ENCODE results near the gene SOX15.

- no peak for TF ChIP-seq TCF4 (CRISPR knock-in tag; IDR thresholded peaks at IDR 0.05; ENCODE audit: borderline replicate concordance)
- no peak for TF ChIP-seq ZFP3 (CRISPR knock-in tag; IDR thresholded peaks at IDR 0.05)
- TF ChIP-seq RARB (CRISPR knock-in tag; IDR thresholded peaks at IDR 0.05) = no peak
- TF ChIP-seq PPARA (CRISPR knock-in tag; IDR thresholded peaks at IDR 0.05; ENCODE audit: borderline replicate concordance) = no peak
- no peak for TF ChIP-seq ZFP30 (CRISPR knock-in tag; IDR thresholded peaks at IDR 0.05)
- TF ChIP-seq, protein P1, sequence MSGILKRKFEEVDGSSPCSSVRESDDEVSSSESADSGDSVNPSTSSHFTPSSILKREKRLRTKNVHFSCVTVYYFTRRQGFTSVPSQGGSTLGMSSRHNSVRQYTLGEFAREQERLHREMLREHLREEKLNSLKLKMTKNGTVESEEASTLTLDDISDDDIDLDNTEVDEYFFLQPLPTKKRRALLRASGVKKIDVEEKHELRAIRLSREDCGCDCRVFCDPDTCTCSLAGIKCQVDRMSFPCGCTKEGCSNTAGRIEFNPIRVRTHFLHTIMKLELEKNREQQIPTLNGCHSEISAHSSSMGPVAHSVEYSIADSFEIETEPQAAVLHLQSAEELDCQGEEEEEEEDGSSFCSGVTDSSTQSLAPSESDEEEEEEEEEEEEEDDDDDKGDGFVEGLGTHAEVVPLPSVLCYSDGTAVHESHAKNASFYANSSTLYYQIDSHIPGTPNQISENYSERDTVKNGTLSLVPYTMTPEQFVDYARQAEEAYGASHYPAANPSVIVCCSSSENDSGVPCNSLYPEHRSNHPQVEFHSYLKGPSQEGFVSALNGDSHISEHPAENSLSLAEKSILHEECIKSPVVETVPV (CRISPR knock-in tag; IDR thresholded peaks at IDR 0.05) = no peak
- no peak for TF ChIP-seq ESRRG (CRISPR knock-in tag; IDR thresholded peaks at IDR 0.05)
- TF ChIP-seq PATZ1 (CRISPR knock-in tag; IDR thresholded peaks at IDR 0.05; ENCODE audit: borderline replicate concordance) = no peak
- TF ChIP-seq TOX (CRISPR knock-in tag; IDR thresholded peaks at IDR 0.05; ENCODE audit: borderline replicate concordance) = no peak
- no peak for TF ChIP-seq ZC3H10 (CRISPR knock-in tag; IDR thresholded peaks at IDR 0.05)
- TF ChIP-seq TSHZ2 (CRISPR knock-in tag; IDR thresholded peaks at IDR 0.05) = no peak
- no peak for TF ChIP-seq OSR1 (CRISPR knock-in tag; IDR thresholded peaks at IDR 0.05)
- TF ChIP-seq CSDC2 (CRISPR knock-in tag; IDR thresholded peaks at IDR 0.05) = no peak
These were observed 2.6 kb upstream of the SOX15 start for GRCh38 chr17:7592422-7593021.
